ENCODE data around the gene DIAPH3. TPM values are rescaled to one million over a fixed set of nuclear protein-coding genes. Genes with fewer than 3 reads are reported as not detected.

Gene DIAPH3
- total and polyA plus RNA-seq, 4 donors = 0.35 to 6.7 (median 1.1) TPM

DNA sequence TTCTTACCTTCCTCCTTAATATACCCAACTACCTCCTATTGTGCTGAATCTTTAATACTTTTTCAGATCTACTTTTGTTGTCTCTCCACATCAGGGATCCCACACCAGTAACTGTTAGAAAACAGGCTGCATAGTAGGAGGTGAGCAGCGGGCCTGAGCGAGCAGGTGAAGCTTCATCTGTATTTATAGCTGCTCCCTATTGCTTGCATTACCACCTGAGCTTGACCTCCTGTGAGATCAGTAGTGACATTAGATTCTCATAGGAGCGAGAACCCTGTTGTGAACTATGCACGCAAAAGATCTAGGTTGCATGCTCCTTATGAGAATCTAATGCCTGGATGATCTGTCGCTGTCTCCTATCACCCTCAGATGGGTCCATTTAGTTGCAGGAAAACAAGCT is 279.8 kb downstream of the DIAPH3 start:
- Histone ChIP-seq H3K9ac (ENCODE audit: insufficient read depth in 1 of 2, low read length in 2 of 2) (no peak overlapping the region), H3K4me3 (no peak overlapping the region), H3K36me3 (ENCODE audit: control insufficient read depth in 4 of 4, insufficient read depth in 4 of 4, low read length in 4 of 4) (no peaks in the 10 kb centered on the region), H3K27me3 (ENCODE audit: control insufficient read depth in 3 of 3, insufficient read depth in 3 of 3, low read length in 2 of 3) (no peaks in the 10 kb centered on the region), H3K27ac (ENCODE audit: low read depth in 1 of 2, low read length in 1 of 2) (no peak overlapping the region), H3K4me1 (ENCODE audit: control insufficient read depth in 5 of 5, insufficient read depth in 5 of 5, low read length in 5 of 5) (peaks cover 0 to 3% (median 0%) of the 10 kb centered on the region in 5 donors), H3K9me3 (ENCODE audit: control insufficient read depth in 4 of 4, insufficient read depth in 3 of 4, low read length in 3 of 4) (no peaks in the 10 kb centered on the region)
- 98% methylated on average over 5 of the region's 5 CpGs for WGBS, 2 donors
- no peak for ATAC-seq (ENCODE audit: insufficient read depth, low FRiP score)
- TF ChIP-seq, protein P1, sequence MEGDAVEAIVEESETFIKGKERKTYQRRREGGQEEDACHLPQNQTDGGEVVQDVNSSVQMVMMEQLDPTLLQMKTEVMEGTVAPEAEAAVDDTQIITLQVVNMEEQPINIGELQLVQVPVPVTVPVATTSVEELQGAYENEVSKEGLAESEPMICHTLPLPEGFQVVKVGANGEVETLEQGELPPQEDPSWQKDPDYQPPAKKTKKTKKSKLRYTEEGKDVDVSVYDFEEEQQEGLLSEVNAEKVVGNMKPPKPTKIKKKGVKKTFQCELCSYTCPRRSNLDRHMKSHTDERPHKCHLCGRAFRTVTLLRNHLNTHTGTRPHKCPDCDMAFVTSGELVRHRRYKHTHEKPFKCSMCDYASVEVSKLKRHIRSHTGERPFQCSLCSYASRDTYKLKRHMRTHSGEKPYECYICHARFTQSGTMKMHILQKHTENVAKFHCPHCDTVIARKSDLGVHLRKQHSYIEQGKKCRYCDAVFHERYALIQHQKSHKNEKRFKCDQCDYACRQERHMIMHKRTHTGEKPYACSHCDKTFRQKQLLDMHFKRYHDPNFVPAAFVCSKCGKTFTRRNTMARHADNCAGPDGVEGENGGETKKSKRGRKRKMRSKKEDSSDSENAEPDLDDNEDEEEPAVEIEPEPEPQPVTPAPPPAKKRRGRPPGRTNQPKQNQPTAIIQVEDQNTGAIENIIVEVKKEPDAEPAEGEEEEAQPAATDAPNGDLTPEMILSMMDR (IDR thresholded peaks at IDR 0.05; ENCODE audit: control extremely low read depth, extremely low read depth) = no peak
- no peak for DNase-seq

DNA sequence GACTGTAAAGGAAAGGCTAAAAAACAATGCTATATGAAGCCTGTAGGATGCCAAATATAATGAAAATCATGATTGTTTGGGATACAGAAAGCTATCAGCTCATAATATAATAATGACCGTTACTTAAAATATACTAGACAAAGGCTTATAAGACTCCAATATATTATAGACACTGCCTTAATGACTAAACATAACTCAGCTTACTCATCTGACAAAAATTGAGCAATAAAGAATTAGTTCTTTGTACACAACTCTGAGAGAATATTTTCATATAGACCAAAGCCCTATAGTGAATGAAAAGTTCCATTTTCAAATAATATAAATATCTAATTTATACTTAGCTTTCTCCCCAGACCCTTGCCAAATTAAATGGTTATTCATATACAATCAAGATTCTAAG is 283.3 kb downstream of the DIAPH3 start:
- Histone ChIP-seq H3K9ac (ENCODE audit: insufficient read depth in 1 of 2, low read length in 2 of 2) (no peak overlapping the region), H3K27ac (ENCODE audit: low read depth in 1 of 2, low read length in 1 of 2) (no peak overlapping the region), H3K4me3 (no peak overlapping the region), H3K36me3 (ENCODE audit: control insufficient read depth in 4 of 4, insufficient read depth in 4 of 4, low read length in 4 of 4) (peaks cover 0 to 5% (median 0%) of the 10 kb centered on the region in 4 donors), H3K27me3 (ENCODE audit: control insufficient read depth in 3 of 3, insufficient read depth in 3 of 3, low read length in 2 of 3) (no peaks in the 10 kb centered on the region), H3K4me1 (ENCODE audit: control insufficient read depth in 5 of 5, insufficient read depth in 5 of 5, low read length in 5 of 5) (peaks cover 0 to 3% (median 0%) of the 10 kb centered on the region in 5 donors), H3K9me3 (ENCODE audit: control insufficient read depth in 4 of 4, insufficient read depth in 3 of 4, low read length in 3 of 4) (no peaks in the 10 kb centered on the region)
- TF ChIP-seq, protein P1 (IDR thresholded peaks at IDR 0.05; ENCODE audit: control extremely low read depth, extremely low read depth) = no peak
- ATAC-seq (ENCODE audit: insufficient read depth, low FRiP score) (no peak), DNase-seq (no peak)
- WGBS, 2 donors = 78 to 89% methylated on average over 1 of the region's 1 CpG

DNA sequence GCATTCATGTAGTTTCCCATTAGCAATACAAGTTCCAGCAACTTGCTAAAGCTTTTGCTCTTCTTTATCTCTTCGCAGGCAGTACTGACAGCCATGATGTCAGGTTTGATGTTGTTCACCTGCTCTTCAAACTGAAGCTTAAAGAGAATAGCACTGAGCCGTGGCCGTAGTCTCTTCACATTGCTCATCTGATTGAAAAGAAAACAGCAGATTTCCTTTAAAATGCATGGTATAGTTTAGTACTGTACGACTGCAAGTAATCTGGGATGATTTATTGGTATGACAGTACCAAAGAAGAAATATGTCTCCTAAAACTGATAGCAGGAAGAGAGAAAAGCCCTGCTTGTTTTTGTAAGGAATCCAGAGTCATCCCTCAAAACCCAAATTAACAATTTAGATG is 284.4 kb downstream of the DIAPH3 start:
- TF ChIP-seq, protein P1 (IDR thresholded peaks at IDR 0.05; ENCODE audit: control extremely low read depth, extremely low read depth) = no peak
- no peak overlapping the region for H3K27ac ChIP-seq (ENCODE audit: low read depth in 1 of 2, low read length in 1 of 2)
- H3K9ac ChIP-seq (ENCODE audit: insufficient read depth in 1 of 2, low read length in 2 of 2) = no peak overlapping the region
- H3K36me3 ChIP-seq (ENCODE audit: control insufficient read depth in 4 of 4, insufficient read depth in 4 of 4, low read length in 4 of 4) = peaks cover 0 to 5% (median 0%) of the 10 kb centered on the region in 4 donors
- ATAC-seq (ENCODE audit: insufficient read depth, low FRiP score) (no peak), DNase-seq (no peak)
- no peaks in the 10 kb centered on the region for H3K9me3 ChIP-seq (ENCODE audit: control insufficient read depth in 4 of 4, insufficient read depth in 3 of 4, low read length in 3 of 4)
- no peak overlapping the region for H3K4me3 ChIP-seq
- WGBS, 2 donors = 84 to 89% methylated on average over 4 of the region's 4 CpGs
- H3K4me1 ChIP-seq (ENCODE audit: control insufficient read depth in 5 of 5, insufficient read depth in 5 of 5, low read length in 5 of 5) = no peaks in the 10 kb centered on the region
- no peaks in the 10 kb centered on the region for H3K27me3 ChIP-seq (ENCODE audit: control insufficient read depth in 3 of 3, insufficient read depth in 3 of 3, low read length in 2 of 3)

DNA sequence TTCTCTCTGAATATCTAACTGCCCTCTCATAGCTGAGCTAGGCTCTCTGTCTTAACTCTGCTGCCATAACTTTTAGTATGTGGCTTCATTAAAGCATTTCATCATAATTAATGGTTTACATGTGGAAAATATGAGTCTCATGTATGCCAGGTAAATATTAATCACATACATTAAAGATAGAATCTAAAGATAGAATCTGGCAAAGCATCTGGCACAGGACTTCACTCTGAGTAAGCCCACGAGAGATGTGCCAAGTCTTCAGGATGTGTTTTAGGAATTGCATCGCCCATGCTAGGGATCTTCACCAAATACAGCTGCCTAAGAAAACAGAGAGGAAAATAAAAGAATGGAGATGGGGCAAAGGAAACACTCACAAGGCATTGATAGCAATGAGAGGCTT is 285.8 kb downstream of the DIAPH3 start:
- no peaks in the 10 kb centered on the region for H3K9me3 ChIP-seq (ENCODE audit: control insufficient read depth in 4 of 4, insufficient read depth in 3 of 4, low read length in 3 of 4)
- H3K9ac ChIP-seq (ENCODE audit: insufficient read depth in 1 of 2, low read length in 2 of 2) = no peak overlapping the region
- no peak for ATAC-seq (ENCODE audit: insufficient read depth, low FRiP score)
- no peak overlapping the region for H3K27ac ChIP-seq (ENCODE audit: low read depth in 1 of 2, low read length in 1 of 2)
- H3K27me3 ChIP-seq (ENCODE audit: control insufficient read depth in 3 of 3, insufficient read depth in 3 of 3, low read length in 2 of 3) = no peaks in the 10 kb centered on the region
- DNase-seq = no peak
- TF ChIP-seq, protein P1 (IDR thresholded peaks at IDR 0.05; ENCODE audit: control extremely low read depth, extremely low read depth) = no peak
- H3K4me1 ChIP-seq (ENCODE audit: control insufficient read depth in 5 of 5, insufficient read depth in 5 of 5, low read length in 5 of 5) = no peaks in the 10 kb centered on the region
- peaks cover 0 to 5% (median 0%) of the 10 kb centered on the region in 4 donors for H3K36me3 ChIP-seq (ENCODE audit: control insufficient read depth in 4 of 4, insufficient read depth in 4 of 4, low read length in 4 of 4)
- WGBS, 2 donors = 78 to 86% methylated on average over 2 of the region's 2 CpGs
- H3K4me3 ChIP-seq = no peak overlapping the region
